ENCODE measurements around the gene ENOX1. TPM values are rescaled to one million over a fixed set of nuclear protein-coding genes. Genes with fewer than 3 reads are reported as not detected.

ENOX1 gene
- total RNA-seq, 2 donors from 2014 or later = 0.33 TPM; not detected in 1

DNA sequence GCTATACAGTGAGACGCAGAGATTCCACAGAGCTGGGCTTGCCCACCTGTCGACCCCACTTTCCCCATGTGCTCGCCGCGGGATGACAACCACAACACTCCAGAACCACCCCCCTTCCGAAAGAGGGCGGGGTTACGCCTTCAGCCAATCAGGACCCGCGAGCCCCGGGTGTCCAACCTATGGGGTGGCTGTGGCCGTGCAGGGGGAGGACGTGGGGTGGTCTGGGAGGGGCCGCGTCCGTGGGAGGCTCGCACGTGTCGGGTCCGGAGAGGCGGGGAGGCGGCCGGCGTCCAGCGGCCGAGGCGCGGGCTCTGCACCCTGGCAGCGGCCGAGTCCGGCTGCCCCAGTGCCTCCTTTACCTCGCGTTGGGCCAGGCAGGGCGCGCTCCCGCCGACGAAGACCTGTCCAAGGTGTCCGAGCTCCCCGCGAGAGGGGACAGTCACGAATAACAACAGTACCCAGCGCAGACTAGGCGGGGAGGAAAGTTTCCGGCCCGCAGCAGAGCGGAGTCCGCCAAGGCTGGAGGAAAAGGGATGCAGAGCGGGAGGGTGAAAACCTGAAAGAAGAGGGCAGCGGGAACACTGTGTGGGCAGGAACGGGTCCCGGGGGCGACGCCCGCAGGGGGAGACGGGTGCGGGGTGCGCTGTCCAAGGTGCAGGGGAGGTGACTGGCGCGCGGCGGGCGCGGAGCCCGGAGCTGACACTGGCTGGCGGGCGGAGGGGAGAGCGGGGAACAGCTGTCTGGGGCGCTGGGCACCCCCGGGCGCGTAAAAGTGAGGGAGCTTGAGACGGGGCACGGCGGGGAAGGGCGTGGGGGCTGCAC is 911 bp downstream of the ENOX1 start:
- no peaks in the 10 kb centered on the region for H3K9me3 Mint-ChIP-seq
- Histone ChIP-seq H3K9ac (ENCODE audit: extremely low read depth, low read length, poor library complexity, severe bottlenecking) (no peak overlapping the region), H3K9me3 (ENCODE audit: control insufficient read depth, low read length) (no peaks in the 10 kb centered on the region), H3K4me1 (ENCODE audit: control insufficient read depth, insufficient read depth, low read length) (no peaks in the 10 kb centered on the region), H3K27ac (ENCODE audit: low read depth, low read length) (no peak overlapping the region), H3K27me3 (ENCODE audit: control insufficient read depth, insufficient read depth, low read length, poor library complexity, severe bottlenecking) (peaks cover 64% of the 10 kb centered on the region), H3K4me3 (ENCODE audit: low read length) (peak overlapping the region; percentile 75), H3K36me3 (ENCODE audit: control insufficient read depth, insufficient read depth, low read length) (no peaks in the 10 kb centered on the region)
- no peaks in the 10 kb centered on the region for H3K36me3 Mint-ChIP-seq (ENCODE audit: low read depth)
- DNase-seq = peak; percentile 88
- TF ChIP-seq, protein P1, sequence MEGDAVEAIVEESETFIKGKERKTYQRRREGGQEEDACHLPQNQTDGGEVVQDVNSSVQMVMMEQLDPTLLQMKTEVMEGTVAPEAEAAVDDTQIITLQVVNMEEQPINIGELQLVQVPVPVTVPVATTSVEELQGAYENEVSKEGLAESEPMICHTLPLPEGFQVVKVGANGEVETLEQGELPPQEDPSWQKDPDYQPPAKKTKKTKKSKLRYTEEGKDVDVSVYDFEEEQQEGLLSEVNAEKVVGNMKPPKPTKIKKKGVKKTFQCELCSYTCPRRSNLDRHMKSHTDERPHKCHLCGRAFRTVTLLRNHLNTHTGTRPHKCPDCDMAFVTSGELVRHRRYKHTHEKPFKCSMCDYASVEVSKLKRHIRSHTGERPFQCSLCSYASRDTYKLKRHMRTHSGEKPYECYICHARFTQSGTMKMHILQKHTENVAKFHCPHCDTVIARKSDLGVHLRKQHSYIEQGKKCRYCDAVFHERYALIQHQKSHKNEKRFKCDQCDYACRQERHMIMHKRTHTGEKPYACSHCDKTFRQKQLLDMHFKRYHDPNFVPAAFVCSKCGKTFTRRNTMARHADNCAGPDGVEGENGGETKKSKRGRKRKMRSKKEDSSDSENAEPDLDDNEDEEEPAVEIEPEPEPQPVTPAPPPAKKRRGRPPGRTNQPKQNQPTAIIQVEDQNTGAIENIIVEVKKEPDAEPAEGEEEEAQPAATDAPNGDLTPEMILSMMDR (conservative IDR thresholded peaks at IDR 0.05) = no peak
- 0 to 1% methylated on average over 9 to 76 of the region's 76 CpGs for WGBS, 2 experiments (ENCODE audit: insufficient coverage in 1 of 2, insufficient read length in 1 of 2)
- H3K27me3 Mint-ChIP-seq (ENCODE audit: insufficient read depth) = peaks cover 74% of the 10 kb centered on the region
- peak overlapping the region; percentile 63 for H3K4me3 Mint-ChIP-seq
- no peak overlapping the region for H3K27ac Mint-ChIP-seq
- peaks cover 5% of the 10 kb centered on the region for H3K4me1 Mint-ChIP-seq

DNA sequence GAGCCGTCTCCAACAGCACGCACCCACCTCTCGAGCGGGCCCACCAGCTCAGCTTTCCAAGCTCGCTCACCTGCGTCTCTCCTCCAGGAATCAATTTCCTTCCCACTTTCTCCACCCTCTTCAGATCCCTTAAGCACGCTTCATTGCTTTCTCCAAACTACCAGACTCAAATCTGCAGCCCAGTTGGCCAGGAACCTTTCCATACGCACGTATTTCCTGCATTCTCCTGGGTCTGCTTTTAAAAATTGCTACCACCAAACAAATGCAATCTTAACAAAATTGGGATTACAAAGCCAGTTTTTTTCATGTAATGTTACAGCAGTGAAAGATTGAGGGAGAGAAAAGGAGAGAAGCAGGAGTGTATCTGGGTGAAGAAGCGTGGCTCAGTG is 1.5 kb downstream of the ENOX1 start:
- peak overlapping the region; percentile 75 for H3K4me3 ChIP-seq (ENCODE audit: low read length)
- Mint-ChIP-seq H3K4me1 (peaks cover 5% of the 10 kb centered on the region), H3K9me3 (no peaks in the 10 kb centered on the region), H3K27me3 (ENCODE audit: insufficient read depth) (peaks cover 76% of the 10 kb centered on the region), H3K36me3 (ENCODE audit: low read depth) (no peaks in the 10 kb centered on the region), H3K27ac (no peak overlapping the region), H3K4me3 (peak overlapping the region; percentile 63)
- WGBS, 2 experiments (ENCODE audit: insufficient coverage in 1 of 2, insufficient read length in 1 of 2) = 42 to 61% methylated on average over 7 to 10 of the region's 10 CpGs
- TF ChIP-seq, protein P1 (conservative IDR thresholded peaks at IDR 0.05) = no peak
- H3K27me3 ChIP-seq (ENCODE audit: control insufficient read depth, insufficient read depth, low read length, poor library complexity, severe bottlenecking) = peaks cover 64% of the 10 kb centered on the region
- H3K27ac ChIP-seq (ENCODE audit: low read depth, low read length) = no peak overlapping the region
- no peak for DNase-seq
- H3K36me3 ChIP-seq (ENCODE audit: control insufficient read depth, insufficient read depth, low read length) = no peaks in the 10 kb centered on the region
- no peak overlapping the region for H3K9ac ChIP-seq (ENCODE audit: extremely low read depth, low read length, poor library complexity, severe bottlenecking)
- H3K4me1 ChIP-seq (ENCODE audit: control insufficient read depth, insufficient read depth, low read length) = no peaks in the 10 kb centered on the region
- H3K9me3 ChIP-seq (ENCODE audit: control insufficient read depth, low read length) = no peaks in the 10 kb centered on the region

DNA sequence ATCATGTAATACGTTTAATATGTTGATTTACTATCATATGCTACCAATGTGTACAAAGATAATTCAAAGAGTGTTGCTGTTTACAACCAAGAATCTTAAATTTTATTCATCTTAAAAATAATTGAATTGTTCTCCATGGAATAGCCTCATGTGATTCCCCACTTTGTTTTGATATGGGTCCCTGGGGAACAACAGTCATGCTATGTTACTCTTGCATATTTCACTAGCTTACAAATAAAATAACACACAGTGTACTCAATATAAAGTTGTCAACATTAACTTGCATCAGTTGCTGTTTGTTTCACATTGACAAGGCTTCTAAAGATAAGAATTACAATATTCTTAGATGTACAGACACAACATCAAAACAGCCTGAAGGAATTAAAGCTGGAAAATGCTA is 2.3 kb downstream of the ENOX1 start:
- Mint-ChIP-seq H3K4me3 (no peak overlapping the region), H3K4me1 (peaks cover 5% of the 10 kb centered on the region), H3K27ac (no peak overlapping the region), H3K9me3 (no peaks in the 10 kb centered on the region), H3K36me3 (ENCODE audit: low read depth) (no peaks in the 10 kb centered on the region), H3K27me3 (ENCODE audit: insufficient read depth) (peaks cover 79% of the 10 kb centered on the region)
- Histone ChIP-seq H3K27me3 (ENCODE audit: control insufficient read depth, insufficient read depth, low read length, poor library complexity, severe bottlenecking) (peaks cover 60% of the 10 kb centered on the region), H3K36me3 (ENCODE audit: control insufficient read depth, insufficient read depth, low read length) (no peaks in the 10 kb centered on the region), H3K27ac (ENCODE audit: low read depth, low read length) (no peak overlapping the region), H3K9me3 (ENCODE audit: control insufficient read depth, low read length) (no peaks in the 10 kb centered on the region), H3K4me3 (ENCODE audit: low read length) (no peak overlapping the region), H3K9ac (ENCODE audit: extremely low read depth, low read length, poor library complexity, severe bottlenecking) (no peak overlapping the region), H3K4me1 (ENCODE audit: control insufficient read depth, insufficient read depth, low read length) (no peaks in the 10 kb centered on the region)
- 100% methylated on average over 1 of the region's 1 CpG; no CpG with 5 or more reads in 1 of the 2 experiments for WGBS, 2 experiments (ENCODE audit: insufficient coverage in 1 of 2, insufficient read length in 1 of 2)
- no peak for DNase-seq
- TF ChIP-seq, protein P1 (conservative IDR thresholded peaks at IDR 0.05) = no peak

All from endodermal cell (in vitro differentiated cells).